Eye (tissue), 1 donor: Measurements from ENCODE around the gene RIMS3.

ENCODE experiments used
- DNase-seq: peaks from one replicate; pipeline ENCODE4 v3.0.0-alpha.2; 2015

The RIMS3 gene

DNA sequence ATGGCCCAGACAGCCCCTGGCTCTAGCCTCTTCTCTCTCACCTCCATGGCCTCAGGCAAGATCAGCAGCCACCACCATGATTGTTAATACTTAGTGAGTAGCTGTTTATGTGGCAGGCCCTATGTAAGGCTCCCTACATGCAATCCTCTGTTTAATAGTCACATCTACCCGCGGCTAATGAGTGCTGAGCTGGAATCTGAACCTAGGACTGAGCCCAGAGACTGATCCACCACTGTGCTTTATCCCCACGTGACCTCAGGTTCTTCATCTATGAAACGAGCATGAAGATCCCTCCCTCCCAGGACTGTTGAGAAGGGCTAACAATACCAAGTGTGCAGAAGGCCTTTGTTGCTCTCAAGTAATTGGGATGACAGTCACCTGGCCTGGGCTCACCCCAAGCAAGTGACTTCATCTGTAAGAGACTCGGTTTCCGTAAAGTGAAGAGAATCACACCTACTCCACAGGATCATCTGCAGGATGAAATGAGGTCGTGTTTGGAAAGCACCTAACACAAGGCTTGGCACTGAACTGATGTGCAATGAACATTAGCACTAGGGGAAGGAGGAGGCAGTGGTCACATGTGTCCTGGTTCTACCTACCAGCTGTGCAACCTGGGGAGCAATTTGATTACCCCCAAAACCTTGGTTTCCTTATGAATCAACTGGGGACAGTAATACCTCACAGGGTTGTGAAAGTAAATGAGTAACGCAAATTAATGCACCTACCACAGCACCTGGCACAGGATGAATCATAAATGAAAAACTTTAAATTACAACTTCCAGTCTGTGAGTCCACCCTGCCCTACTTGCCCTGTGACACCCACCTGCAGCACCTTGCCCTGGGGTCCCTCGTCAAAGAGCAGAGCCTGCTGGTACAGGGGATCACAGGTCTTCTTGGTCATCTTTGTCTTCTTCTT lies 37.2 kb downstream of the RIMS3 start:
- DNase-seq = no peak

DNA sequence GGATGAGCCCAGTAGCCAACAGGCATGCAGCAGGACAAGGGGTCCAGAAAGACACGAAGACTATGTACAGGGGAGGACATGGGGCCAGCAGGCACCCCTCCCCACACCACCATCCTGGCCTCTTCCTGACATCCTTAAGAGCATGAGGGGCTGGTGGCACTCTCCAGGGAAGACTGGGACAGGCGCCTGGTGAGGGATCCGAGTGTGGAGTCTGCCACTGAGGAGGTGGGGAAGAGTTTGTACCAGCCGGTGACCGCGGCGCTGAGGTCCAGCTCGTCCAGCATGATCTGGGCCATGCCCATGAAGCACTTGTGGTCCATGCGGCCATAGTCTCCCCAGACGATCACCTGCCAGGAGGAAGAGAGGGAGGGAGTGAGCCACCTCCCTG lies 39.1 kb downstream of the RIMS3 start:
- no peak for DNase-seq

DNA sequence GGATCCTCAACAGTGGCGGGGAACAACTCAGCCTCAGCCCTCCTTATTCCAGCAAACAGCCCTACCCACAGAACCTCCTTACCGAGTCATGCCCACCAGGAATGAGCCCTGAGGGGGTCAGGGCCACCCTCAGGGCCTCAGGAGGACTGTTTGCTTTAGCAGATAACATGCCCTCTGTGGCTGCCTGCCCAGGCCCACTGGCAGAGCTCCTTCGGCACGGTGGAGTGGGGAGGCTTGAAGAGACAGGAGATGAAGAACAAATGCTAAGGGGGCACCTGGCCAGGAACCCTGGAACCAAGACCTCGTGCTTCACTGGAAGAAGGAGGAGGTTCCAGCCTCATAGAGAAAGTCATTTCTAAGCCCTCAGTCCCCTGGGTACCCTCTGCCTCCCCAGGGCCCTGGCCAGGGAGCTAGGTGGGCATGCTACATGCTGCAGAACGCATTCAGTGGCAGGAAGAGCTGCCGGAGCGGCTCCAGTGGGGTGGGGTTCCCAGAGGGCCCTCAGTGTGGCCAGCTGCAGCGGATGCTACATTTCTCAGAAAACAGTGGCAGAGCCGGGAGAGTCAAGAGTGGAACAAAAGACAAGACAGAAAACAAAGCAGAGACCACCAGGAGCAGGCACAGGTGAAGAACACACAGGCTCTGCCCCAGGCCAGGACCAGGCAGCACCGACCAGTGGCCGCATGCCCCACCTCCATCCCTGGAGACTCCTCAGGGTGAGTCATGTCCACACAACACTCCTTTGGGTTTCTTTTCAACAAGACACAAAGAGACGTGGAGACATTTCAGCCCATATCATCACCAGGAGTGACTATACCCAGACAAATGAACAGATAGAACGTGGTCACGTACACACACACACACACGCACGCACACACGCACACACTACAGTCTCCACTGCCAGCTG lies 39.8 kb downstream of the RIMS3 start:
- DNase-seq = no peak

DNA sequence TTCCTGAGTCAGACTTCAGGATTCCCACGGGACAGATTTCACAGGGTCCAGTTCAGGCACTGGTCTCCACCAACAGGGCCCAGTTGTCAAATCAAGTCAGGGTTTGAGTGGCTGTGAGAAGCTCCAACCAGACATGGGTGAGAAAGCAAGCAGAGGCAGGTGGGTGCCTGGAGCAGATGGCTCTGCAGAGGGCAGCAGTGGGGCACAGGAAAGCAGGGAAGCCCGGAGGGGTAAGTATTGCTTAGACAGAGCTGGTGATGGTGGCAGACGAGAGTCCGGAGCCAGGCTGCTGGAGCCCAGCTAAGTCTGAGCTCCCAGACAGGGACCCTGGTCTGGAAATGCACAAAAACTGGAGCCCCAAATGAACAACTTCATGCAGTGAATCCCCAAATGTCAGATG lies 40.4 kb downstream of the RIMS3 start:
- DNase-seq = no peak

DNA sequence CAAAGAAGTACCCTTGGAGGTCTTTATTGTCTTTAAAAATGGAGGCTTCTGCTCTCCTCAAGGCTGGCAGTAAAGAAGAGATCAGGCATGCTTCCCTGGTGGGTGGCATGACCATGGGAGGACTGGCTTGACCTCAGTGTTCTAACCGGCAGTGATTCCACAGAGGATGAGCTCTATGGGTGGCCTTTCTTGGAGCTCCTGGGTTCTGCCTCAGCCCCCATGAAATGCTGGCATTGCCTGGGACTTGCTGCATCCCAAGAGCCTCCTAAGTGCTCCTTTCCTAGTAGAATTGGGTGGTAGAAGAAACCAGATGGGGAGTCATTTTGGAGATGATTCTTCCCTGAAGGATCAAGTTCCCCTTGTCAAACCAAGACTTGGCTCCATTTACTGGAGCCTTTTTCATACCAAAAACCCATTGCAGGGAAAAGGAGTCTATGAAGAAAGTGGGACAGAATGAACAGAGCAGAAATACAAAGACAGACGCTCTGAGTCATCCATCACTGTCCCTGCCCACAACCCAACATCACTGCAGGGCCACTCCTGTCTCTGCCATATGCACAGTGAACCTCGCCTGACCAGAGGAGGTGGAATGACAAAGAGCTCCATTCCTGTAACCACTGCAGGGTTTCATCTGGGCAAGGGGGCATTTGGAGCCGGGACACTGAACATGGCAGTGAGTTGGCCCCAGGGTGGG lies 42.4 kb downstream of the RIMS3 start:
- DNase-seq = no peak

DNA sequence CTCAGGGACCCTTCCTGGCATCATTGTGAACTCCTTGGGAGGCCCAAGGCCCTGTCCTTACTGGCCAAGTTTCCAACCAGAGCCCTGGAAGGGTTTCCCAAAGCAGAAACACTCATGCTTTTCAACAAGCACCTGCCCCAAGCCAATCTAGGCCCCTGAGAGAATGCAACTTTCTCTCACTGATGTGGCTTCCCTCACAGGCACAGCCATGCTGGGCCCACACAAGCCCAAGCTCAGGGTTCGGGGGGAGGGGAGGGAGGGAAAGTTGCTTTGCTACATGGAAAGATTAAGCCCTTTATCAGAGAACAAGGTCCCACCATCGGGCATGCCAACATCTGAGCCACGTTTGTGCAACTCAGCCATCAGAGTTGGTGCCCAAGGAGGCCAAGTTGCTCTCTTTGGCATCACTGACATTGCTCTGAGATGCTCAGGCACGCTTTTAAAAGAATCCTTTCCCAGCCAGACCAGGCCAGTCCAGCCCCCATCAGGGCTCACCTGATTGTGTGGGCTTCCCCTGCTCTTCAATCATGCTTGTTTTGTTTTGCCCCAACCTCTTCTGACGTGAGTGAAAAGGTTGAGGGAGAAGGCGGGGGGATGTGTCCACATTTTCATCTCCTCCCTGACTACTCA lies 43.5 kb downstream of the RIMS3 start:
- no peak for DNase-seq

DNA sequence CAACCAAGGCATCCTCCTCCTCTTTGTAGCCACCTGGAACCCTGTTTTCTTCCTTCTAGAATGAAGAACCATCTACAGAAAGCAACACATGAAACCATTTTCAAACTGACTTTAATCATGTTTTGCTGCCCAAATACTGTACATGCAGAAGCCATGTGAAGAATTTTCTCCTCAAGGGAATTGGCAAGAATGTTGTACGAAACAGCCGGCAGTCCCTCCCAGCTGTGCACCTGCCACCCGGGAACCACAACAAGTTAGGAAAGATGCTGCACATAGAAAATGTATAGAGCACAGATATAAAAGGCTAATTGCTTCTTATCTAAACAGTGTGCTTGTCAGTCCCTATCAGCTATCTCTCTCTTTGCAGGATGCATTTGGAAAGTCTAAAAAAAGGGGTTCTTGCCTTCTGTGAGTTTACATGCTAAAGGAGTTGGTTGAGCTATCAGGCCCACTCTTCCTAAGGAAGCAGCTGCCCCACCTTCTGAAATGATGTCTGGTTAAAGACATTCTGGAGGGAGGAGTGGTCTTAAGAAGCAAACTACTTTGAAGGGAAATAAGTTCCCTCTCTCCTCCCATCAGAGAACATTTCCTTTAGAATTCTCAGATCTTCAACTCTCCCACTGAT lies 44.8 kb downstream of the RIMS3 start:
- DNase-seq = no peak

DNA sequence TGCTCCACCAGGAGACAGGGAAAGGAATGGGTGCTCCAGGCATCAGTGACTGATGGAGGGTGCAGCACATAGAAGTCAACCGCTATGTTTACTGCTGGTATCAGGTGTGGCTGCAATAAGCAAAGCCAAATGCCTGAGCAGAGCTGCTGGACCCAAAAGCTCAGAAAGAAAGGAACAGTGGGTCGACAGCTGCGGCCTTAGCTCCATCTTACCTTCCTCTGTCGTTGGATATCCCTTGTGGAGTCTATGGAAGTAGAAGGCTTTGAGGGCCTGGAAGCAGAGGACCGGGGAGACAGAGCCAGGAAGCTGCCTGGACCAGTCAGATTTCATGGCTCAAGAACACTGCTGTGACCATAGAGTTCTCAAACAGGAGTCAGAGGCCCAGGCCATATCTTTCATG lies 45.3 kb downstream of the RIMS3 start:
- DNase-seq = no peak

DNA sequence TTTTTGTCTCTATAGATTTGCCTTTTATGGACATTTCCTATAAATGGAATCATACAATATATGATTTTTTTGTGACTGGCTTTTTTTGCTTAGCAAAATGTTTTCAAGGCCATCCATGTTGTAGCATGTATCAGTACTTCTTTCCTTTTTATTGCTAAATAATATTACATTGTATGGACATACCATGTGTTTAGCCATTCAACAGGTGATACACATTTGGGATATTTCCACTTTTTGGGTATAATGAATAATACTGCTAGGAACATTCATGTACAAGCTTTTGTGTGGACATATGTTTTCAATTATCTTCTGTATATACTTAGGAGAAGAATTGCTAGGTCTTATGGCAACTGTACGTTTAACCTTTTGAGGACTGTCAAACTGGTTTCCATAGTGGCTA lies 47.4 kb downstream of the RIMS3 start:
- DNase-seq = no peak

DNA sequence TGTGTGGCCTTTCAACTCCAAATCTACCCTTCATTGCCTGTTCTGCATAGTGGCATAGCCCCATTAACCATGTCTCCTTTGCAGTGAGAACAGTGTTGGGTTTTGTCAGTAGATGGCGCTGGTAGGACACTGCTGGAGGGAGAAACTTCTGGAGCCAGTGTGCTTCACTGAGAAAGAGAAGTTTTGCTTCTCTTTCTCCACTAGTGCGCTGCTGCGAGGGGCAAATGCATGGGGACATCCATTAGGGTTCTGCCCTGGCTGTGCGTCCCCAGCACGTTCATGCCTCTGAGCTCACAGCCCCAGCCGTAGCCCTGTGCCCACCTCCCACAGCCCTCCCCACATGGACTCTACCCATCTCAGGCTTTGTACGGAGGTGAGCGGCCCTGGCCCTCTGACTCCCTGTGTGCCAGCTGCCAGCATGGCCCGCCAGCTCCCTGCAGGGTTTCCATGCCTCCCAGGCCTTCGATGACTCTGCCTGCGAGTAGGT lies 53.1 kb downstream of the RIMS3 start:
- peak; percentile 92 for DNase-seq

DNA sequence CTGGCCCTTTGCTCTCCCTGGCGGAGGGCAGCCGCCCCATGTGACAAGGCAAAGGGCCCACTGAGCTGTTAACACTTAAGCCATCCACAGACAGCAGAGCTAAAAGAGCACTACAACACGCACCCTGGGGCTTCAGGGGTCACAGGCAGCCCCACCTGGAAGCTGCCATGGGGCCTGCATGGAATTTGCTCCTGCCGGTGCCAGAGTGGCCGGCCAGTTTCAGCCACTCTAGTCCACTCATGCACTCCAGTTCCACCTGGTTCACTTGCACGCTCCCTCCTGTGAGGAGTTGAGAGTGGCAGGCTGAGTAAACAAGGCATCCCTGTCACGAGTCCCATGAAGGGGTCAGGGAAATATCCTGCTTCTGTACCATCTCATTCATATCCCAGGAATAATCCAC lies 55.3 kb downstream of the RIMS3 start:
- DNase-seq = no peak

DNA sequence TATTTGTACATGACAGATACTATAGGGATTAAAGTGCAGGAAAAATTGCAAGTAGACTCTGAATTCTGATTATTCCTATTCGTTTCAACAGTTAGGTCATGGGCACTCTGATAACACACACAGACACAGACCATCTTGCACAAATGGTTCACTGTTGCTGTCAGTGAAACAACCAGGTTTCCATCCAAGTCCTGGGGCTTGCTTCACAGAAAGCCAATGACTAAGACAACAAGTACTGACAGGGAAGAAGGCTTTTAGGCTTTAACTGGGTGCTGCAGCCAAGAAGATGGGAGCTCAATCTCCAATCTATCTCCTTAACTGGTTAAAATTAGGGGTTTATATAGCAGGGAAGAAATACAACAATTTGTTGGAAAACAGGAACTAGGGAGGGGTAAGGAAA lies 57.6 kb downstream of the RIMS3 start:
- DNase-seq = no peak

DNA sequence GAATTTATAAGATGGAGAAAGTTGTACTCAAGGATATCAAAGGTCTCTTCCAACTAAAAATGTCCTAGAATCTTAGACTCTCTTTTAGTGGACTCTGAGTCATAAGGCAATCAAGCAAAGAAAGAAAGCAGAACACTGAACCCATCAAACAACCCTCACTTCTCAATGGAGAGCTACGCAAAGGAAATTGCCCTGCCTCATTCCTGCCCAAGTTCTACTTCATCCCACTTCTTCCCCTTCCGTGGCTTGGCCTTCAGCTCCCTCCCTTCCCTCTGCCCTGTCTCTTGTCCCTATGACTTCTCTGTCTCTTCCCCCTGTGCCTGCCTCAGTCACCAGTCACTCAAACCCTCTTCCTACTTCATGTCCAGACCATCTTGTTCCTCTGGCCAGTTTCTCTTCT lies 58.5 kb downstream of the RIMS3 start:
- DNase-seq = no peak

DNA sequence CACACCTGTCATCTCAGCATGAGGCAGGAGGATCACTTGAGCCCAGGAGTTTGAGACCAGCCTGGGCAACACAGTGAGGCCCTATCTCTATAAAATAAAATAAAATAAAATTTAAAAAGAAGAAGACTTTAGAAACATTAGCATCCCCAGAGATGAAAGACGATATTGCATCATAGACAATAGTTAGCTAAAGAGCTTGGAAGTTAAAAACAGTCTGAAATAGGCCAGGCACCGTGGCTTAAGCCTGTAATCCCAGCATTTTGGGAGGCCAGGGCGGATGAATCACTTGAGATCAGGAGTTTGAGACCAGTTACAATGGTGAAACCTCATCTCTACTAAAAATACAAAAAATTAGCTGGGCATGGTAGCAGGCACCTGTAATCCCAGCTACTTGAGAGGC lies 59.3 kb downstream of the RIMS3 start:
- no peak for DNase-seq

DNA sequence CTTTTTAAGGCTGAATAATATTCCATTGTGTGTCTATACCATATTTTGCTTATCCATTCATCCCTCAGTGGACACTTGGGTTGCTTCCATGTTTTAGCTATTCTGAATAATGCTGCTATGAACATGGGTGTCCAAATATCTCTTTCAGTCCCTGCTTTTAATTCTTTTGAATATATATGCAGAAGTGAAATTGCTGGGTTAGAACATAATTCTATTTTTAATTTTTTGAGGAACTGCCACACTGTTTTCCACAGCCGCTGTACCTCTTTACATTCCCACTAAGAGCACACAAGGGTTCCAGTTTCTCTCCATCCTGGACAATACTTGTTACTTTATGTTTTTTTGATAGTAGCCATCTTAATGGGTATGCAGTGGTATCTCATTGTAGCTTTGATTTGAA lies 65.6 kb downstream of the RIMS3 start:
- no peak for DNase-seq

DNA sequence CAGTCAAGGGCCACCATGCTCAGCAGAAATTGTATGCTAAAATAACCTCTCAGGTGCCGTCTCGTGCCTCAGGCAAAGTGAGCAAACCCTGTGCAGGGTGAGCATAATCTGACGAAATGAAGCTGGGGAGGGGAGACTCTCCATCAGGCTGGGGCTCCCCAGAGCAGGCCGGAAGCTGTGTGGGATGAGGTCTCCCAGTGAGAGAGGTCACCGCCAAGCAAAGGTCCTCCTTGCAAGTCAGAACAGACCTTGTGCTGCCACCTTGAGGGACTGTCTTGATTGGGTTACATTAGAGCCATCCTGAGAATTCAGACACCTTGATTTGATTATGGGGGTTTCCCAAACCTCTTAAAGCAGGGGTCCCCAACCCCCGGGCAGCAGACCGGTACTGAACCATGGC lies 69.9 kb downstream of the RIMS3 start:
- no peak for DNase-seq

DNA sequence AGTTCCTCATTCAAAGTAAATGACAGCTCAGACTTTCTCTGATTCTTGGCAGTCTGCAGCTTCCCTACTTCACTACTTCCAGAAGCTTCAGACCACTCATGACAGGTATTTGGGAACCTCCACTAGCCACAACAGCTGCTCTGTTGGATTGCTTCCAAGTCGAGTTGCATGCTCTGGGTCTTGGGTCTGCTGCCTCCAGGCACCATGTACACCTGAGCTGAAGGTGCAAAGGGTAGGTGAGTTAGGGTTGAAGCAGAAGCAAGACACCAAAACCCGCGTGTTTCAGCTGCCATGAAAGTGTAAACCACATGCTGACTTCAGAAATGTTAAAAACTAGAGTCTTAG lies 71.3 kb downstream of the RIMS3 start:
- no peak for DNase-seq

DNA sequence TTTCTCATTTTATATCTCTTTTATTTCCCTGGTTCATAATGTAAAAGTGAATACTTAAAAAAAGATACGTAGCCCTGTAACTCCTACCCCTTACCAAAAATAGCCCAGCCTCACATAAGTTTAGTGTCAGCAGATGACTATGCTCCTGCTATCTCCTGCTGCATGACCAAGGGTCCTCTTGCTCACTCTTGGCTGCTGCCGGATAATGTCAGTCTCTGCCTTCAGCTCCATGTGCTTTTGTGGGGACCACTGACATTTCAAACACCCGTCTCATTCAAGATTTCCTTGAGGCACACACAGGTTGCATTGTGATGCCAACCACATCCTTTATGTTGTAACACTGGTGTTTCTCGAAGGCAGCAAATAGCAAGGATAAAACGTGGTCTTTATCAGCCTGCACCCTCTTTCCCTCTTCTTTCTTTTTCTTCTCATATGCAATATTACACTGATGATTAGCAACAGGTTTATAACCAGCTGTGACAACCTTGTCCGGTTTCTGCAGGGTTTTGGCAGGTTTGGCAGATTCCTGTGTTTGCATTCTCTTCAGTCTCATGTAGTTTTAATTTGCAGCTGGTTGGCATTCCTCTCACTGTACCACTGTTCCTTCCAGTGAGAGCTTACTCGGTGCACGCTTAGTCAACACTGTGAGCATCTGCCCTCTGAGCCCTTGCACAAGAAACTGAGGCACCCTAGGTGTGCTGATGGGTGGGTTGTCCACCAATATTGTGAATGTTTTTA lies 71.9 kb downstream of the RIMS3 start:
- DNase-seq = no peak

DNA sequence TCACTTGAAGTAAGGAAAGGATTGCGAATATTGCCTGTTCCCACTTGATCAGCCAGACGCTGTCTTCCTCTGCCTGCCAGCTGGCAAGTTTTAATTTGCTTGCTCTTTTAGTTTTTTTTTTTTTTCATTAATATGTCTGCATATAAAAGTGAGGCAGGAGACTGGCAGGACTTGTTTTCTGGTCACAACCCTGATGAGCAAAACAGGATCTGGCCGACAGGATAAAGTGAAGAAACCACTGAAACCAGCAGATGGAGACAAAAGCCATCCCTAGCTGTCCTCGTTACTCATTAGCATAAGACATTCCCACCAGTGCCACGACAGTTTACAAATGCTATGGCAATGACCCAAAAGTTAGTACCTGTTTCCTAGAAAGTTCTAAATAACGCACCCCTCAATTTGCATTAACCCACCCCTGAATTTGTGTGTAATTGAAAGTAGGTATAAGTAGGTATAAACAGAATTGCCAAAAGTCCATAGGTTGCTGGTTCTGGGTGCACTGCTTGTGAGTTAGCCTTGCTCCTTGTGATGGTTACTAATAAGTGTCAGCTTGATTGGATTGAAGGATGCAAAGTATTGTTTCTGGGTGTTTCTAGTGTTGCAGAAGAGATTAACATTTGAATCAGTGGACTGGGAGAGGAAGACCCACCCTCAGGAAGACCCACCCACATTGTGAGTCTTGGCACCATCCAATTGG lies 73.2 kb downstream of the RIMS3 start:
- DNase-seq = peak; percentile 52

DNA sequence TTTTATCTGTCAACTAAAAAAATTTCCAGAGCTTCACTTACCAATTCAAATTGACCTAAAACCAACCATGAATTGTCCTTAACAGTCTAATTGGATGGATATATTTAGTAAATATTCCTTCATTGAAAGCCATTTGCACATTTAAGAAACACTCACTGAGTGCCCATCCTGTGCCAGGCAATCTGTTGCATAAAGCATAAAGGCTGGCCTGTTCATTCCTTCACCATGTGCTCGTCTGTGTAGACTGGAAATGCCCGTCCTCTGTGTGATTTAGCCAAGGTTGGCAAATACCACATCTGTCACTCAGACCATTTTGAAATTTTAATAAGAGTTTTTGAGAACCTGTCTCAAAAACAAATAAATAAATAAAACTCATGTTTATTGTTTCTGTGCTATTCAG lies 76.9 kb downstream of the RIMS3 start:
- DNase-seq = no peak

DNA sequence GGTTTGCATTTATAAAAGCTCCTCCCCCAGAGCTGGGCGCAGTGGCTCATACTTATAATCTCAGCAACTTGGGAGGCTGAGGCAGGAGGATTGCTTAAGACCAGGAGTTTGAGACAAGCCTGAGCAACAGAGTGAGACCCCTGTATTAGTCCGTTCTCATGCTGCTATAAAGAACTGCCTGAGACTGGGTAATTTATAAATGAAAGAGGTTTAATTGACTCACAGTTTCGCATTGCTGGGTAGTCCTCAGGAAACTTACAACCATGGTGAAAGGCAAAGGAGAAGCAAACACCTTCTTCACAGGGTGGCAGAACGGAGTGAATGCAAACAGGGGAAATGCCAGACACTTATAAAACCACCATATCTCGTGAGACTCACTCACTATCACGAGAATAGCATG lies 81.5 kb downstream of the RIMS3 start:
- DNase-seq = no peak
